Measurements from ENCODE around the gene SLC22A5.

The SLC22A5 gene

DNA sequence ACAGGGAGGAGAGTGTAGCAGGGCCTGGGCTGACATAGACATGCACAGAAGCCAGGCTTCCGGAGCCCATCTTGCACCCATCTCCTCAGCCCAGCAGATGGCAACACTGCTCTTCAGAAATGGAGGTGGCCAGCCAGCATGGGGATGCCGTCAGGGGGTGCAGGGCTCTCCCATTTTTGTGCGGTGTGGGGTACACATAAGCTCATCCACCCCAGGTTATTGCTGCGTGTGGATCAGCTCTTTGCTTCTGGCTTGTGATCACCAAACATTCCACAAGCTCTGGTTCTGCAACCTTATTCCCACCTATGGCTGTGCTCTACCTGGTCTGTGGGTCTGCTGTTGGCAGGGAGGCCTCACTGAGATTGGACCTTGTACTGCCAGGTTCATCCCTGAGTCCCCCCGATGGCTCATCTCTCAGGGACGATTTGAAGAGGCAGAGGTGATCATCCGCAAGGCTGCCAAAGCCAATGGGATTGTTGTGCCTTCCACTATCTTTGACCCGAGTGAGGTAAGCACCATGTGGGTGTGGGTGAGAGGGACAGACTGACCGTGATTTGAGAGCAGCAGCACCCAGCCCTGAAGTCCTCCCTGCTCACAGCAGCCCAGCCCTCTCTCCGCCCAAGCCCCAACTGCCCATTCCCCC is 17.3 kb downstream of the SLC22A5 start:
- Histone ChIP-seq H3K9me3 (ENCODE audit: control insufficient read depth, low read length) (no peaks in the 10 kb centered on the region), H3K27ac (ENCODE audit: insufficient read depth, low read length, poor library complexity, severe bottlenecking) (no peak overlapping the region), H3K4me1 (ENCODE audit: control insufficient read depth, insufficient read depth, low read length, poor library complexity, severe bottlenecking) (peaks cover 8% of the 10 kb centered on the region), H3K4me3 (ENCODE audit: insufficient read depth, low read depth, low read length, poor library complexity, severe bottlenecking) (no peak overlapping the region), H3K36me3 (ENCODE audit: control insufficient read depth, insufficient read depth, low read length) (no peaks in the 10 kb centered on the region), H3K27me3 (replicated peaks; ENCODE audit: control insufficient read depth, insufficient read depth, low read length, poor library complexity, severe bottlenecking) (no peaks in the 10 kb centered on the region)
- DNase-seq = peak; percentile 57 to 62 (median 57)

GRCh38 chr5:132387640-132388117 is 18.2 kb downstream of the SLC22A5 start:
- no peak overlapping the region for H3K4me3 ChIP-seq (ENCODE audit: insufficient read depth, low read depth, low read length, poor library complexity, severe bottlenecking)
- H3K4me1 ChIP-seq (ENCODE audit: control insufficient read depth, insufficient read depth, low read length, poor library complexity, severe bottlenecking) = peaks cover 8% of the 10 kb centered on the region
- H3K27me3 ChIP-seq (replicated peaks; ENCODE audit: control insufficient read depth, insufficient read depth, low read length, poor library complexity, severe bottlenecking) = no peaks in the 10 kb centered on the region
- DNase-seq = no peak
- H3K36me3 ChIP-seq (ENCODE audit: control insufficient read depth, insufficient read depth, low read length) = no peaks in the 10 kb centered on the region
- H3K9me3 ChIP-seq (ENCODE audit: control insufficient read depth, low read length) = no peaks in the 10 kb centered on the region
- H3K27ac ChIP-seq (ENCODE audit: insufficient read depth, low read length, poor library complexity, severe bottlenecking) = no peak overlapping the region

DNA sequence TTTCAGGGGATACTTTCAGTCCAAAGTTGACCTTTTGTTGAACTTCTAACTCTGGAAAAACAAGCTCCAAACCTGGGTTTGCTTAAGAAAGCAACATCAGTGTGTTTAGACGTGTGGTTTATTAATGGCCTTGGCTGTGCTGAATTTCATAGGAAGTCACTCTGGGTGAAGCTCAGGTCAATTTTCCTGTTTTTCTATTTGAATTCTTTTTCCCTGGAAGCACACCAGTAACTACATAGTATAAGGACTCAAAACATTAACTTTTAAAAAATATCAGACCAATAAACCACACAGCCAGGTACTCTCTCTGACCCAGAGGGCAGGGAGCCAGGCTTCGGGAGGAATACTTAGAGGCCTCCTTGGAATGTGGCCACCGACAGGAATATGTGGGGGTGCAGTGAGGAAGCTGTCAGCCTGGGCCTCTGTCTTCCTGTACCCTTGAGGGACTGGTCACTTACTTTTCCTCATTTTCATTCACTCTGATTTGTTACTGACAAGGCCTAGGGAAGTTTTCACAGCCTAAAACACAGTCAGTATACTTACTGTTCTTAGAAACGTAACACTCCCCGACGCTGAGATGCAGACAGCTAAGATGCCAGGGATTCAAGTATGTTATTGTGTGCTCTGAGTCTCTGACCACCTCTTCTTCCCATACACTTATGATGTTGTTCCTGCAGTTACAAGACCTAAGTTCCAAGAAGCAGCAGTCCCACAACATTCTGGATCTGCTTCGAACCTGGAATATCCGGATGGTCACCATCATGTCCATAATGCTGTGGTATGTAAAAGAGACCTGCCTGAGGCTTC is 18.9 kb downstream of the SLC22A5 start:
- Histone ChIP-seq H3K9me3 (ENCODE audit: control insufficient read depth, low read length) (no peaks in the 10 kb centered on the region), H3K4me3 (ENCODE audit: insufficient read depth, low read depth, low read length, poor library complexity, severe bottlenecking) (no peak overlapping the region), H3K36me3 (ENCODE audit: control insufficient read depth, insufficient read depth, low read length) (no peaks in the 10 kb centered on the region), H3K4me1 (ENCODE audit: control insufficient read depth, insufficient read depth, low read length, poor library complexity, severe bottlenecking) (peaks cover 8% of the 10 kb centered on the region), H3K27me3 (replicated peaks; ENCODE audit: control insufficient read depth, insufficient read depth, low read length, poor library complexity, severe bottlenecking) (no peaks in the 10 kb centered on the region), H3K27ac (ENCODE audit: insufficient read depth, low read length, poor library complexity, severe bottlenecking) (no peak overlapping the region)
- DNase-seq = no peak

DNA sequence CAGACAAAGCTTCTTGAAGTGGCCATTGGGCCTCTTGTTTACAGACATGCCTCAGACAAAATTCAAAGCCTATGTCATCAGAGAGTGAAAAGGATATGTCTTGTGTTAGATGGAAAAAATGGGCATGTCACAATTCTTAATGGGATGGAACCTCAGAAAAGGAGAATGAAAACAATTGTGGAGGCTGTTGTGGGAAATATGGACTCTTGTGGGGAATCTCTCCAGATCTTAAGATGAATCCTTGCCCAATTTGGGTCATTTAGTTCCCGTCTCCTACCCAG is 19.5 kb downstream of the SLC22A5 start:
- Histone ChIP-seq H3K4me1 (ENCODE audit: control insufficient read depth, insufficient read depth, low read length, poor library complexity, severe bottlenecking) (peaks cover 11% of the 10 kb centered on the region), H3K9me3 (ENCODE audit: control insufficient read depth, low read length) (no peaks in the 10 kb centered on the region), H3K4me3 (ENCODE audit: insufficient read depth, low read depth, low read length, poor library complexity, severe bottlenecking) (no peak overlapping the region), H3K27ac (ENCODE audit: insufficient read depth, low read length, poor library complexity, severe bottlenecking) (no peak overlapping the region), H3K36me3 (ENCODE audit: control insufficient read depth, insufficient read depth, low read length) (no peaks in the 10 kb centered on the region), H3K27me3 (replicated peaks; ENCODE audit: control insufficient read depth, insufficient read depth, low read length, poor library complexity, severe bottlenecking) (no peaks in the 10 kb centered on the region)
- DNase-seq = no peak

GRCh38 chr5:132389585-132390286 is 20.2 kb downstream of the SLC22A5 start:
- no peaks in the 10 kb centered on the region for H3K27me3 ChIP-seq (replicated peaks; ENCODE audit: control insufficient read depth, insufficient read depth, low read length, poor library complexity, severe bottlenecking)
- DNase-seq = no peak
- H3K9me3 ChIP-seq (ENCODE audit: control insufficient read depth, low read length) = no peaks in the 10 kb centered on the region
- no peak overlapping the region for H3K4me3 ChIP-seq (ENCODE audit: insufficient read depth, low read depth, low read length, poor library complexity, severe bottlenecking)
- no peak overlapping the region for H3K27ac ChIP-seq (ENCODE audit: insufficient read depth, low read length, poor library complexity, severe bottlenecking)
- H3K4me1 ChIP-seq (ENCODE audit: control insufficient read depth, insufficient read depth, low read length, poor library complexity, severe bottlenecking) = peaks cover 11% of the 10 kb centered on the region
- no peaks in the 10 kb centered on the region for H3K36me3 ChIP-seq (ENCODE audit: control insufficient read depth, insufficient read depth, low read length)

- Histone ChIP-seq H3K4me3 (ENCODE audit: insufficient read depth, low read depth, low read length, poor library complexity, severe bottlenecking) (no peak overlapping the region), H3K27ac (ENCODE audit: insufficient read depth, low read length, poor library complexity, severe bottlenecking) (no peak overlapping the region), H3K4me1 (ENCODE audit: control insufficient read depth, insufficient read depth, low read length, poor library complexity, severe bottlenecking) (peaks cover 18% of the 10 kb centered on the region), H3K36me3 (ENCODE audit: control insufficient read depth, insufficient read depth, low read length) (no peaks in the 10 kb centered on the region), H3K9me3 (ENCODE audit: control insufficient read depth, low read length) (no peaks in the 10 kb centered on the region), H3K27me3 (replicated peaks; ENCODE audit: control insufficient read depth, insufficient read depth, low read length, poor library complexity, severe bottlenecking) (no peaks in the 10 kb centered on the region)
- no peak for DNase-seq
Observed at GRCh38 chr5:132391247-132391646, 21.7 kb downstream of the SLC22A5 start.

- peaks cover 18% of the 10 kb centered on the region for H3K4me1 ChIP-seq (ENCODE audit: control insufficient read depth, insufficient read depth, low read length, poor library complexity, severe bottlenecking)
- H3K27ac ChIP-seq (ENCODE audit: insufficient read depth, low read length, poor library complexity, severe bottlenecking) = no peak overlapping the region
- no peaks in the 10 kb centered on the region for H3K27me3 ChIP-seq (replicated peaks; ENCODE audit: control insufficient read depth, insufficient read depth, low read length, poor library complexity, severe bottlenecking)
- H3K36me3 ChIP-seq (ENCODE audit: control insufficient read depth, insufficient read depth, low read length) = no peaks in the 10 kb centered on the region
- H3K4me3 ChIP-seq (ENCODE audit: insufficient read depth, low read depth, low read length, poor library complexity, severe bottlenecking) = no peak overlapping the region
- no peak for DNase-seq
- H3K9me3 ChIP-seq (ENCODE audit: control insufficient read depth, low read length) = no peaks in the 10 kb centered on the region
Observed at GRCh38 chr5:132391870-132392269, 22.4 kb downstream of the SLC22A5 start.

DNA sequence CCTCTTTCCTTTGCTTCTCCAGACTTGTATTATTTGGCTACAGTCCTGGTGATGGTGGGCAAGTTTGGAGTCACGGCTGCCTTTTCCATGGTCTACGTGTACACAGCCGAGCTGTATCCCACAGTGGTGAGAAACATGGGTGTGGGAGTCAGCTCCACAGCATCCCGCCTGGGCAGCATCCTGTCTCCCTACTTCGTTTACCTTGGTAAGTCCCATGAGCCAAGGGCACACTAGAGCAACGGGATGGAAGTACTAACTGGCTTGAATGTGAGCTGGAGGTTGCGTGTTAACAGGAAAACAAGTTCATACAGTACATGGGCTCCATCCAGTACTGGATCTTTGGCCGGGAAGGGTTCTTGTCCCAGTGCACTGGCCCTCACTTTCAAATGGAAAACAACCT is 22.9 kb downstream of the SLC22A5 start:
- Histone ChIP-seq H3K9me3 (ENCODE audit: control insufficient read depth, low read length) (no peaks in the 10 kb centered on the region), H3K27ac (ENCODE audit: insufficient read depth, low read length, poor library complexity, severe bottlenecking) (no peak overlapping the region), H3K4me3 (ENCODE audit: insufficient read depth, low read depth, low read length, poor library complexity, severe bottlenecking) (no peak overlapping the region), H3K4me1 (ENCODE audit: control insufficient read depth, insufficient read depth, low read length, poor library complexity, severe bottlenecking) (peaks cover 23% of the 10 kb centered on the region), H3K27me3 (replicated peaks; ENCODE audit: control insufficient read depth, insufficient read depth, low read length, poor library complexity, severe bottlenecking) (no peaks in the 10 kb centered on the region), H3K36me3 (ENCODE audit: control insufficient read depth, insufficient read depth, low read length) (no peaks in the 10 kb centered on the region)
- DNase-seq = no peak

- Histone ChIP-seq H3K4me3 (ENCODE audit: insufficient read depth, low read depth, low read length, poor library complexity, severe bottlenecking) (no peak overlapping the region), H3K27me3 (replicated peaks; ENCODE audit: control insufficient read depth, insufficient read depth, low read length, poor library complexity, severe bottlenecking) (no peaks in the 10 kb centered on the region), H3K9me3 (ENCODE audit: control insufficient read depth, low read length) (no peaks in the 10 kb centered on the region), H3K4me1 (ENCODE audit: control insufficient read depth, insufficient read depth, low read length, poor library complexity, severe bottlenecking) (peaks cover 31% of the 10 kb centered on the region), H3K27ac (ENCODE audit: insufficient read depth, low read length, poor library complexity, severe bottlenecking) (no peak overlapping the region), H3K36me3 (ENCODE audit: control insufficient read depth, insufficient read depth, low read length) (no peaks in the 10 kb centered on the region)
- no peak for DNase-seq
Observed at GRCh38 chr5:132392978-132393825, 23.7 kb downstream of the SLC22A5 start.

Measured in effector memory CD4-positive, alpha-beta T cell (primary cell).